ENCODE measurements around the gene CDA.

The CDA gene

GRCh38 chr1:20618550-20618949 lies 29.7 kb downstream of the CDA start:
- DNase-seq = no peak

- no peak for DNase-seq
These were observed 31.1 kb downstream of the CDA start for GRCh38 chr1:20619999-20620398.

- DNase-seq = no peak
These were observed 32.1 kb downstream of the CDA start for GRCh38 chr1:20621012-20621411.

- no peak for DNase-seq
These were observed 35.8 kb downstream of the CDA start for GRCh38 chr1:20624709-20625108.

- DNase-seq = no peak
These were observed 36.5 kb downstream of the CDA start for GRCh38 chr1:20625176-20626097.

- no peak for DNase-seq
These were observed 37.2 kb downstream of the CDA start for GRCh38 chr1:20626098-20626427.

GRCh38 chr1:20626524-20626923 lies 37.6 kb downstream of the CDA start:
- DNase-seq = no peak

- no peak for DNase-seq
These were observed 41.8 kb downstream of the CDA start for GRCh38 chr1:20630729-20631128.

- DNase-seq = no peak
These were observed 43.5 kb downstream of the CDA start for GRCh38 chr1:20632386-20632785.

GRCh38 chr1:20633190-20634064 lies 44.5 kb downstream of the CDA start, which contains the start of gene PINK1:
TSS of gene PINK1 (plus strand) at chr1:20633458. CDS start at chr1:20633549, 91 bp downstream.
- DNase-seq = peak; percentile 78

- DNase-seq = no peak
These were observed 45.2 kb downstream of the CDA start for GRCh38 chr1:20634065-20634593.

GRCh38 chr1:20634594-20635084 lies 45.7 kb downstream of the CDA start:
- DNase-seq = peak; percentile 22

GRCh38 chr1:20636785-20637347 lies 48.0 kb downstream of the CDA start:
- DNase-seq = no peak

- DNase-seq = peak; percentile 56
These were observed 51.3 kb downstream of the CDA start for GRCh38 chr1:20640183-20640597.

GRCh38 chr1:20641975-20642374 lies 53.1 kb downstream of the CDA start:
- DNase-seq = no peak

GRCh38 chr1:20643080-20643479 lies 54.2 kb downstream of the CDA start:
- DNase-seq = no peak

- DNase-seq = no peak
These were observed 55.5 kb downstream of the CDA start for GRCh38 chr1:20644416-20644815.

- DNase-seq = no peak
These were observed 56.5 kb downstream of the CDA start for GRCh38 chr1:20645414-20645813.

GRCh38 chr1:20648438-20648837 lies 59.5 kb downstream of the CDA start:
- DNase-seq = no peak

- no peak for DNase-seq
These were observed 60.0 kb downstream of the CDA start for GRCh38 chr1:20648946-20649345.

- no peak for DNase-seq
These were observed 63.4 kb downstream of the CDA start for GRCh38 chr1:20652300-20652699.

- no peak for DNase-seq
These were observed 65.3 kb downstream of the CDA start for GRCh38 chr1:20654104-20654690.

- no peak for DNase-seq
These were observed 68.1 kb downstream of the CDA start for GRCh38 chr1:20657024-20657423.
